Left colon (tissue), 2 donors: ENCODE results near the gene MCU. TPM values are rescaled to one million over a fixed set of nuclear protein-coding genes. Genes with fewer than 3 reads are reported as not detected.
A peak's percentile ranks its signal among the peaks of the same experiment; 100 is the strongest.
"Not testable (repeated sequence)": the region's sequence is repeated elsewhere in the genome, so short reads cannot be mapped to it uniquely, and the experiment has no call there.

Experiments
- ATAC-seq: fragments of 200-7000 bp; cut with Tn5 transposase; one replicate; pipeline ENCODE4 v1.9.1; 2020; ENCODE audit warnings: mild to moderate bottlenecking, moderate library complexity
- DNase-seq, 2 donors: peaks; one replicate each; pipeline ENCODE4 v3.0.0-alpha.2; 2020
- intact Hi-C, 2 donors: fragments of 100-400 bp; cut with DNase I in 1 of 2; cut with micrococcal nuclease in 1 of 2; formaldehyde crosslinking; loops; one replicate each; pipeline versions ENCODE4 v1.11.2 to v1.14.0; 2022; cut with DNase I, micrococcal nuclease
- total RNA-seq, 2 donors: library from RNA; stranded (reverse); fragmentation: NEBNext Ultra II Directional; extraction: Animal tissue kit (Norgen Biotek cat#: 25700); gene quantifications; one replicate each; pipeline ENCODE4 v1.2.1, GENCODE V29; 2021
- donor health status: DM: no; HTN: no; CAD: no.
- donor health status: DM: yes; HTN: yes; CAD: no.

Gene MCU
- total RNA-seq, 2 donors from 2014 or later, result 84.6 to 106 TPM

DNA sequence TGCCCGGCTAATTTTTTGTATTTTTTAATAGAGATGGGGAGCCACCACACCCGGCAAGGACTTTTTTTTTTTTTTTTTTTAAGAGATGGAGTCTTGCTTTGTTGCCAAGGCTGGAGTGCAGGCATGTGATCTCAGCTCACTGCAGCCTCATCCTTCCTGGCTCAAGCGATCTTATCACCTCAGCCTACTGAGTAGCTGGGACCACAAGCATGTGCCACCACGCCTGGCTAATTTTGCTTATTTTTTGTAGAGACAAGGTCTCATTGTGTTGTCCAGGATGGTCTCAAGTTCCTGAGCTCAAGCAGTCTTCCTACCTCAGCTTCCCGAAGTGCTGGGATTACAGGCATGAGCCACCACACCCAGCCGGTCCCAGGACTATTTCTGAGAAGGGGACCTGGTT lies 9.3 kb upstream of the MCU start:
- intact Hi-C loops, result no loop called here

GRCh38 chr10:72685264-72685921 lies 6.5 kb upstream of the MCU start:
- peak; percentile 77 for ATAC-seq
- DNase-seq, result peak; percentile 57 to 66
- intact Hi-C loops, result no loop called here

More for the DNA sequence above, 9.3 kb upstream of the MCU start:
- no peak for DNase-seq
- ATAC-seq, result no peak

GRCh38 chr10:72686430-72686829 lies 5.5 kb upstream of the MCU start:
- DNase-seq, intact Hi-C loops, ATAC-seq: not testable (repeated sequence)

DNA sequence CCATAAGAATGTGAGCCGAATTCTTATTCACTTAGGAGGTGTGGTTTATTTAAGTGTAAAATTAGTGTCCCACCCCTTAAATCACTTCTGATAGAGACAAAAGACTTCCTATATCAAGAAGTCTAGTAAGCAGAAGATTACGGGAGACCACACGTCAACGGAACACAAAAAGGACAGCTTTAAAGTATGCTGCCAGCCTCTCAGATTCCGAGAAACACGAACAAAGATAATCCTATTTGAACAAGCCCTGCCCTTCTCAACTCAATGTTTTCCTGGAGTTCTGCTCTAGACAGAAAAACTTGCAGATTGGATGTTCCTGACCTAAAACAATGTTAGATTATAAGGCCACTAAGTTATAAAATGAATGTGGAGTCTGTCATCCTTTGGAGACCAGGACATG lies 4.9 kb upstream of the MCU start:
- intact Hi-C loops, result no loop called here
- no peak for DNase-seq
- peak; percentile 30 for ATAC-seq

GRCh38 chr10:72688208-72688651 lies 3.7 kb upstream of the MCU start:
- DNase-seq, result no peak
- ATAC-seq, result no peak
- intact Hi-C loops, result no loop called here

- intact Hi-C loops, result loop anchor here in 1 of 2 donors (5.0 to 10.0 kb wide), 2 partner anchors 143 to 325 kb away; no protein-coding TSS in a partner anchor
- DNase-seq (no peak), ATAC-seq (no peak)
These were observed 2.3 kb upstream of the MCU start for GRCh38 chr10:72689660-72690059.

GRCh38 chr10:72690071-72690755 lies 1.7 kb upstream of the MCU start:
- no peak for DNase-seq
- no peak for ATAC-seq
- intact Hi-C loops, result loop anchor here in 1 of 2 donors (5.0 to 10.0 kb wide), 2 partner anchors 142 to 325 kb away; no protein-coding TSS in a partner anchor

DNA sequence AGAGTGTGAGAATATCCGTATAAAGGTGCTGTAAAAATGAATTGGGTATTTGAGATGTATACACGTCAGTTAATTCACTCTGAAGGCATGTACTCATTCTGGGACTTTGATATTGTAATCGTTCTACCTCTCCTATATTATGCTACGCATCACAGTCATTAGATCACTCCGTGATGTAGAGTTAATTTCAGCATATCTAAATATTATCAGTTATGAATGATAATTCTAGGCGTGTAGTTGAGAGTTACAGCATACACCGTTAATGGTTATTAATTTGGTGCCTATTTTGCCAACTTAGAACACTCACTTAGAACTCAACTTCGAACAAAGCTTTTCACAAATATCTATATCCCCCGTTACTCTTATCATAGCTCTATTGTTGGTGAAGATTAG lies 477 bp upstream of the MCU start:
- DNase-seq (no peak), ATAC-seq (peak; percentile 33)
- intact Hi-C loops, result loop anchor here in 1 of 2 donors (5.0 to 10.0 kb wide), 2 partner anchors 141 to 327 kb away; no protein-coding TSS in a partner anchor

DNA sequence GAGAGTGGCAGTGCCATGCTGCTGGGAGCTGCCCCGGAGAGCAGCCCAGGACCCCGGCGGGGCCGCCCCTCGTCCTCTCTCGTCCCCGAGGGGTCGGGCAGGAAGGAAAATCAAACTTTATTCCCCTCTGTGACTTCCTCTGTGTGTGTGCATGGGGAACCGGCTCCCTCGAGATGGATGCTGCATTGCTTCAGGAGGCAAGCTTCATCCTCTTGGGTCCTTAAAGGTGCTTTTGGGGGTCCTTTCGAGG lies 726 bp downstream of the MCU start:
- ATAC-seq, result no peak
- intact Hi-C loops, result loop anchor here in 1 of 2 donors (5.0 to 10.0 kb wide), 2 partner anchors 140 to 328 kb away; no protein-coding TSS in a partner anchor
- no peak for DNase-seq

- DNase-seq (no peak), ATAC-seq (peak; percentile 54)
- intact Hi-C loops, result loop anchor here in 1 of 2 donors (5.0 to 10.0 kb wide), 2 partner anchors 139 to 328 kb away; no protein-coding TSS in a partner anchor
These were observed 1.2 kb downstream of the MCU start for GRCh38 chr10:72692994-72693781.

GRCh38 chr10:72694476-72695369 lies 2.8 kb downstream of the MCU start:
- ATAC-seq (no peak), DNase-seq (no peak)
- intact Hi-C loops, result loop anchor here in 1 of 2 donors (5.0 to 10.0 kb wide), 2 partner anchors 138 to 330 kb away; no protein-coding TSS in a partner anchor

- intact Hi-C loops, result loop anchor here in 1 of 2 donors (10.0 kb wide), 1 partner anchor 331 kb away; no protein-coding TSS in a partner anchor
- no peak for DNase-seq
- ATAC-seq, result no peak
These were observed 3.6 kb downstream of the MCU start for GRCh38 chr10:72695496-72695895.

- intact Hi-C loops, result loop anchor here in 1 of 2 donors (10.0 kb wide), 1 partner anchor 333 kb away; no protein-coding TSS in a partner anchor
- ATAC-seq (no peak), DNase-seq (no peak)
These were observed 5.8 kb downstream of the MCU start for GRCh38 chr10:72697716-72698115.

DNA sequence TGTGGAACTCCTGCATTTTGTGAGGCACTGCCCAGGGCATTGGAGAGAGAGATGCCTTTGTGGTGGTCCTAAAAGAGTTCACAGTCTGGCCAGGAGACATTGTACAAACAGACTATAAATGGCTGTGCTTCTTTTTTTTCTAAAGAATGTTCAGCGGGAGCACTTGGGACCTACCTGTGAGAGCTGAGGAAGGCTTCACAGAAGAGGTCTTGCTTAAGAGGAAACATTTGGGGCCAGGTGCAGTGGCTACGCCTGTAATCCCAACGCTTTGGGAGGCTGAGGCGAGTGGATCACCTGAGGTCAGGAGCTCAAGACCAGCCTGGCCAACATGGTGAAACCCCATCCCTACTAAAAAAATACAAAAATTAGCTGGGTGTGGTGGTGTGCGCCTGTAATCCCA lies 10.5 kb downstream of the MCU start:
- not testable (repeated sequence) for ATAC-seq, DNase-seq
- intact Hi-C loops, result loop anchor here in 1 of 2 donors (5.0 kb wide), 1 partner anchor 135 kb away; no protein-coding TSS in a partner anchor

- intact Hi-C loops, result loop anchor here in 1 of 2 donors (5.0 kb wide), 1 partner anchor 134 kb away; no protein-coding TSS in a partner anchor
- ATAC-seq (peak; percentile 82), DNase-seq (no peak)
These were observed 11.1 kb downstream of the MCU start for GRCh38 chr10:72702868-72703581.

GRCh38 chr10:72704117-72704516 lies 12.2 kb downstream of the MCU start:
- DNase-seq, result no peak
- intact Hi-C loops, result loop anchor here in 1 of 2 donors (5.0 kb wide), 1 partner anchor 133 kb away; no protein-coding TSS in a partner anchor

DNA sequence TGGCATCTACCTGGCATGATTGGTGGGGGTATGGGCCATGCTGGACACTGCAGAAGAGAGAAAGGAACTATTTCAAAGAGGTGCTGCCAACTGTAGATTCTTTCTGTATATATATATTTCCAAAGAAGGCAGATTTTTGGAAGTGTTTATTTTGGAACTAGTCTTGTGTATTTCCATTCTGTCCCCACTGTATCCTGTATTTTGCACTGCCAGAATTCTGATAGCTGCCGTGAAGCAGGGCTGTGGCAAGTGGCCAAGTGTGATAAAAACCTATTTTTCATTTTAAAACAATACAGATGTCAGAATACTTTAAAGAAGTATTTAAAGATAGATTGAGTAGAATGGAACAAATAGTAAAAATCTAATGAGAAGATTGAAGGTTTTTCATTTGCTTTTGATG lies 17.1 kb downstream of the MCU start:
- DNase-seq (no peak), ATAC-seq (no peak)
- intact Hi-C loops, result no loop called here

More at GRCh38 chr10:72704117-72704516, 12.2 kb downstream of the MCU start:
- ATAC-seq, result no peak
